Forelimb muscle (tissue), 1 donor: Measurements from ENCODE around the gene TBX6. TPM values are rescaled to one million over a fixed set of nuclear protein-coding genes. Genes with fewer than 3 reads are reported as not detected.
A peak's percentile ranks its signal among the peaks of the same experiment; 100 is the strongest.
"Not testable (repeated sequence)": the region's sequence is repeated elsewhere in the genome, so short reads cannot be mapped to it uniquely, and the experiment has no call there.

Experiments used
- DNase-seq: peaks from one replicate; pipeline ENCODE4 v3.0.0-alpha.2; 2013; ENCODE audit warnings: low read depth
- polyA plus RNA-seq: library from polyadenylated mRNA; unstranded; fragments of 120-200 nt; gene quantifications from one replicate; pipeline ENCODE4 v1.2.1, GENCODE V29; 2013; ENCODE audit not compliant: insufficient read length

Gene TBX6, protein sequence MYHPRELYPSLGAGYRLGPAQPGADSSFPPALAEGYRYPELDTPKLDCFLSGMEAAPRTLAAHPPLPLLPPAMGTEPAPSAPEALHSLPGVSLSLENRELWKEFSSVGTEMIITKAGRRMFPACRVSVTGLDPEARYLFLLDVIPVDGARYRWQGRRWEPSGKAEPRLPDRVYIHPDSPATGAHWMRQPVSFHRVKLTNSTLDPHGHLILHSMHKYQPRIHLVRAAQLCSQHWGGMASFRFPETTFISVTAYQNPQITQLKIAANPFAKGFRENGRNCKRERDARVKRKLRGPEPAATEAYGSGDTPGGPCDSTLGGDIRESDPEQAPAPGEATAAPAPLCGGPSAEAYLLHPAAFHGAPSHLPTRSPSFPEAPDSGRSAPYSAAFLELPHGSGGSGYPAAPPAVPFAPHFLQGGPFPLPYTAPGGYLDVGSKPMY
- 0.77 TPM for polyA plus RNA-seq

DNA sequence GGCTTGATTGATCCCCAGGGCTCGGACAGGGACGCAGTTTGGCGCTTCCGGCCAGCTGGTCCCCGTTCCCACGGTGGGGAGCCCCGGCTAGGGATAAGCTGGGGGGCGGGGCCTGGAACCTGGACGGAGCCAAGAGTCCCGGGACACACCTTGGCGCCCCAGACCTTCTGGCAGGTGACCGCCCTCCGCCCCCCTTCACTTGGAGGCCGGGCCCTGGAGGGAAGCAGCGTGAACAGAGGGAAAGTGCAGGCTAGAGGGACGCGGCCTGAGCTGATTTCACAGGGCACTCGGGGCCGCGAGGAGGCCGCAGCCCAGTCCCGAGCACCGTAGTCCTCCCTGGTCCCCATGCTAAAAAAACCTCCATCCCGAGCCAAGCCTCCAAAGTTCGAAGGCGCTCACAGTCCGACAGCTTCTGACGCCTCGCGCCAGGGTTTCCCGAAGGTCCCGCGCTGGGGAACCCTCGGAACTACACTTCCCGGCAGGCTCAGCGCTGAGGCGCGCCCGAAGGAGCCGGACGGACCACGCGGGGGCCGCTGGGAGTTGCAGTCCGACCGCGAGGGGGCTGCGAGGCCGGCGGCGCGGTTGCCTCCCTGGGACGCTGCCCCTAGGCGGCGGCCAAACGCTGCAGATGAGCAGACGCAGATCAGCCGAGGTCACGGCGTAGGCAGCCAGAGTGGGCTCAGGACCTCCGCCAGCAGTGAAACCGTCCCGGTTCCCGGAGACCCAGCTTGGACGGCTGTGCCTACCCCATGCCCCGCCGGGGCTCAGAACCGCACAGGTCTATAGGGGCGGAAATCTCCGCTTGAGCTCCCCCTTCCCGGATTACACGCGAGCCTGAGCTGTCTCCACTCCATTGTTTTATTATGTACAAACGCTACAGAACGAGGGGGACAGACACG, at the start of gene TBX6:
Gene TBX6, minus strand, starts transcription at position 451 of the 899 bp plus-strand sequence. CDS start 731 bp downstream, outside the sequence.
- DNase-seq = peak; percentile 60

DNA sequence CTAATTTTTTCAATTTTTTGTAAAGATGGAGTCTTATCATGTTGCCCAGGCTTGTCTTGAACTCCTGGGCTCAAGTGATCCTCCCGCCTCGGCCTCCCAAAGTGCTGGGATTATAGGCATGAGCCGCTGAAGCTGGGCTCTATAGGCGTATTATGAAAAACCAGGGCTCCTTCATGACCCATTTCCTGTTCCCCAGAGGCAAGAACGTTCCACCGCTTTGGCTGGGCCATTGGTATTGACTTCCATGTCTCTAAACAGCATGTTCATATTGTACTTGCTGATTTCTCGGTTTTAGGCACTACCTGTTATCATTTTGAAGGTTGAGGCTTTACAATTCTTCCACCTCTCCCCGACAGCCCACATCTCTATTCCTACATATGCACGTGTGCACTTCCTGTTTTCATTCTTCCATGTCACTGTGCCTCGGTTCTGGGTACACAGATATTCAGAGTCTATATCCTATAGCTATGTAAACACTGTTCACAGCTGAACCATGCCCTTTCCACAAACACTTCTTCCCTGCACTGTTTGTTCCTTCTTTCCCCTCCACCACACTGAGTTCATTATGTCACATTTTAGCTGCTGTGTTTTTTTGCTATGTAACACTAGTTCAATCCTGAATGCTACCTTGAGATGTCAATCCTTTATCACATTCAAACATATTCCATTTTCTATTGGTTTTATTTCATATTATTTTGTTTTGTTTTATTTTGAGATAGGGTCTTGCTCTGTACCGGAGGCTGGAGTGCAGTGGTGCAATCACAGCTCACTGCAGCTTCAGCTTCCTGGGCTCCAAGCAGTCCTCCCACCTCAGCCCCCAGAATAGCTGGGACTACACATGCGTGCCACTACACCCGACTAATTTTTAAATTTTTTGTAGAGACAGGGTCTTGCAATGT, 48.1 kb upstream of the TBX6 start:
- DNase-seq = no peak

DNA sequence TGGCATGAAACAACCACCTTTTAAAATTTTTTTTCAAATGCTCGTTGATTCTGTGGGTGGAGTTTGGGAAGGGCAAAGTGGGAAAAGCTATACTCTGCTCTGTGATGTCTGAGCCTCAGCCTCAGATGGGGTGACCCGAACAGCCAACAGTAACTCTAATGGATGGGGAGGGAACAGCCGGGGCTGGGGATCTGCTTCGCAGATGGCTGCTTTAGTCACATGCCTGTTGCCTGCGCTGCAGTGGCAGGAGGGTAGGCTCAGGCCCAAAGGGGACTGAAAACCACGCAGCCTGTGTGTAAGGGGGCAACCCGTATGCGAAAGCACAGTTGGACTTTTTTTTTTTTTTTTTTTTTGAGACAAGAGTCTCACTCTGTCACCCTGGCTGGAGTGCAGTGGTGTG, 46.2 kb upstream of the TBX6 start:
- DNase-seq = no peak

DNA sequence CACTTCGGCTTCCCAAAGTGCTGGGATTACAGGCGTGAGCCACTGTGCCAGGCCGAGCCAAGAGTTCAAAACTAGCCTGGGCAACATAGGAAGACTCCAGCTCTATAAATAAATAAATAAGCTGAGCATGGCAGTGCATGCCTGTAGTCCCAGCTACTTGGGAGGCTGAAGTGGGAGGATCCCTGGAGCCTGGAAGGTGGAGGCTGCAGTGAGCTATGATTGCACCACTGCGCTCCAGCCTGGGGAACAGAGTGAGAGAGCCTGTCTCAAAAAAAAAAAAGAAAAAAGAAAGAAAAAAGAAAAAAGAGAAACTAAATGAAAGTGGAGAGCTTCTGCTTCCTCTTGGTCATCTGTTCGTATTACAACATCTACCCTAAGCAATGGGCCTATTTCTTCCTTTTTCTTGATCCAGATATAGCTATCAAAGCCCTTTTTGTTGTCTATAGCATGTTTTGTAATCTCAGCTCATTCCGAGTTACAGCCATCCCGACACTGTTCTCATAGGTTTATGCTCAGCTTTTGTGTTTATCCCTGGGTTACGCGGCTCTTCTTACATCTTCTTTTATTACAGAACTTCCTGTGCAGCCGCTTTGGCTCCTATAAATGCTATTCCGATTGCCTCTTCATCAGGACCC, 45.4 kb upstream of the TBX6 start:
- DNase-seq = no peak

DNA sequence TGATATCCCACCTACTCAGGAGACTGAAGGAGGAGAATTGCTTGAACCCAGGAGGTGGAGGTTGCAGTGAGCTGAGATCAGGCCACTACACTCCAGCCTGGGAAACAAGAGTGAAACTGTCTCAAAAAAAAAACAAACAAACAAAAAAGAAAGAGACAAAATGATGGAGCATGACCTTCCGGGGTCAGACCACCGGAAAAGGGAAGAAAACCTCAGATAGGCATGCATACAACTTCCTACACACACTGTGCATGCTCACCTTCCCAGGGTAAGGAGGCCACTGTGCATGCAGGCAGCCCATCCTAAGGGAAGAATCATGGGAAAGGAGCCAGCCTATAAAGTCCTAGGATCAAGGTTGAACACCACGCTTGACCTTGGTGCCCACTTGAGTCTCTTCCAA, 40.9 kb upstream of the TBX6 start:
- DNase-seq = no peak

DNA sequence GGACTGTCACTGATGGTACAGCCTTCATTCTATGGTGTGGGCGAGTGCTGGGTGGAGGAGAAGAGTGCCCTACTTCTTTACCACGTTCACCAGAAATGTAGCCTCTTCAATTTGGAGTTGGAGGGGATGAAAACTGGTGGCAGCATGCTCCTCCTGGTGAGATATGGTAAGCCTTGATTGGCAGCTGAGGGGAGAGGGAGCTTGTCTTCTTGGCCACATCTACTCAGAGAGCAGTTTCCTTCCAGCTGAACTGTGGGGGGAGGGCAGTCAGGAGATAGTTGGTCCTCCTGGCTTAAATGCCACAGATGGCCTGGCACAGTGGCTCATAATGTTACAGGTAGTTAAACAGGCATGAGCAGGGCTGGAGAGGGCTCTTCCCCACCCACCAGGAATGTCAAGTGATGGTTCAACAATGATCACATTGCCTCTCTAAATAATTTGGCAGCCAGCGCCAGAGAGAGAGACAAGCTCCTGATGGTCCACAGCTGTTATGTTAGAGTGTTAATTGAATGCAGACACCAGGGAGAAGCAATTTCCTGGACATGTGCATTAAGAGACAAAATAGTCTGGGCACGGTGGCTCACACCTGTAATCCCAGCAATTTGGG, 40.2 kb upstream of the TBX6 start:
- no peak for DNase-seq

DNA sequence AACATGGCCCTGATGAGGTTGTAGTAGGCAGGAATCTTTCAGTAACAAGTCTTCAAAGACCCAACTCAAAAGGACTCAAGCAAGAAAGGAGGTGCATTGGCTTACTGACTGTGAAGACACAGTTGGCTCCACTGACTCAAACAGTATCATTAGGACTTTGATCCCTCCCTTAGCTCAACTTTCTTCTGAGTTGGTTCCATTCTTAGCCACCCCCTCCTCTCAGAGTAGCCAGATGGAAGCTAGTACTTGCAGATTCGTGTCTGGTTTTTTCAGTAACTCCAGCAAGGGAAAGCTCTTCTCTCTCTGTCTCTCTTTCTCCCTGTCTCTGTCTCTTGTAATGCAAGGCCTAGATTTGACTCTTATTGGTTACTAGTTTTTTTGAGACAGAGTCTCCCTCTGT, 36.3 kb upstream of the TBX6 start:
- DNase-seq = no peak

DNA sequence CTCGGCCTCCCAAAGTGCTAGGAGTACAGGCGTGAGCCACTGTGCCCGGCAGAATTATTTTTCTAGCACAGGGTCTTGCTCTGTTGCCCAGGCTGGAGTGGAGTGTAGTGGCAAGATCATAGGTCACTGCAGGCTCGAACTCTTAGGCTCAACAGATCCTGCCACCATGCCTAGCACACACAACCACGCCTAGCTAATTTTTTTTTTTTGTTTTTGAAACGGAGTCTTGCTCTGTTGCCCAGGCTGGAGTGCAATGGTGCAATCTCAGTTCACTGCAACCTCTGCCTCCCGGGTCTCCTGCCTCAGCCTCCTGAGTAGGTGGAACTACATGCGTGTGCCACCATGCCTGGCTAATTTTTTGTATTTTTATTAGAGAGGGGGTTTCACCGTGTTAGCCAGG, 34.0 kb upstream of the TBX6 start:
- DNase-seq = not testable (repeated sequence)

DNA sequence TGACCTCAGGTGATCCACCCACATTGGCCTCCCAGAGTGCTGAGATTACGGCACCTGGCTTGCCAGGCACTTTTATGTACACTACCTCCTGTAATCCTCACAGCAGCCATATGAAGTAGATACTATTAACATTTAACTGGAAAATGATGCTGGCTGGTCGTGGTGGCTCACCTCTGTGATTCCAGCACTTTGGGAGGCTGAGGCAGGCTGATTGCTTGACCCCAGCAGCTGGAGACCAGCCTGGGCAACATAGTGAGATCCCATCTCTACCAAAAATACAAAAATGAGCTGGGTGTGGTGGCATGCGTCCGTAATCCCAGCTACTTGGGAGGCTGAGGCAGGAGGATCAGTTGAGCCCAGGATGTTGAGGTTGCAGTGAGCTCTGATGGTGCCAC, 33.3 kb upstream of the TBX6 start:
- DNase-seq = no peak

DNA sequence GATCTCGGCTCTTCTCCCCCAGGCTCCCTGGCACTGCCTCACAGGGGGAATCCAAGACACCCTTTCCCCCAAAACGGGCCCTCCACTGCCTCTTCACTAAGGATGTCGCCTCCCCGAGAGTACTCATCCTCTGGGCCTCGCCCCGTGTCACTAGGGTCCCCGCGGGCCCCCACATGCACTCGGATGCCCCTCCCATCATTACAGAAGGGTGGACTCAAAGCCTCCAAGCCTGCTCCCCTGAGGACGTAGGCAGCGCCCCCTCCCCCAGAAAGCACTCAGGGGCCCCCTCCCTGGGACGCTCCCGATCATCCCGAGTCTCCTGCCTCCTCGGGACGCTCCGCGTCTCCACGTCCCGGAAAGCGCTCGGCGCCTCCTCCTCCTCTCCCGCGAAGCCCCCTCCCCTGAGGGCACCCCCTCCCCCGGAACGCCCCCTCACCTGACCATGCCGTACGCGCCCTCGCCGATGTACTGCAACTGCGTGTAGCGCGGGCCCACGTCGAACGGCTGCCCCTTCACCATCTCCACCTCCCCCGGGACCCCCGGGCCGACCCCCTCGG, 31.0 kb upstream of the TBX6 start:
- DNase-seq = no peak

DNA sequence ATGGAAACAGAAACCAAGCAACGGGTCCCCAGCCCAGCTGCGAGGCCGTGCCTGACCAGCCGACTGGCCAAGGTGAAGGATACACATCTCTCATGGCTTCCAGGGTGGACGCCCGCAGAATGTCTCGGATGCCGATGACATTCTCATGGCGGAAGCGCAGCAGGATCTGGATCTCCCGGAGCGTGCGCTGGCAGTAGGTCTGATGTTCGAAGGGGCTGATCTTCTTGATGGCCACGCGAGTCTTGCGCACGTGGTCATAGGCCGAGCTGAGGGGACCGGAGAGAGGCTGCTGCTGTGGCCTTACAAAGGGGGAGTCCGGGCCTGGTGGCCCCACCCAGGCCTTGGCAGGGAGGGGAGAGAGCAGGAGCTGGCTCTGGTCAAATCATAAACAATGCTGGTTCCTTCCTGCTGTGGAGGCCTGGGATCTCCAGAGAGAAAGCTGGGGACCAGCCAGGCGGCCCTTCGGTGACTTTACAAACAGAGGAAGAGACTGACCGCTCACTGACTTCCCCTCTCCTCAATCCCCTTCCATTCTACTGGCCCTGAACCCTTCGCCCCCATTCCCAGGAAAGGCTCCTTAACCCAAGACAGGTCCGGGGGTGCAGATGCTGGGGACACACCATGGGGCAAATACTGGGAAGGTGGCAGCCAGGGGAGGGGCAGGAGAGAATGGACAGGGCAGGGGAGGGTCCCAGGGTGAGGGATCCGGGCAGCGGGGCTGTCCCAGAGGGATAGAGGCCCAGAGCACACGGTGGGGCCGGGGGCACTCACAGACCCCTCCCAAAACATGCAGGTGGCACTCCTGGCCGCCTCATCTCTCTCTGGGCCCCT, 30.2 kb upstream of the TBX6 start:
- no peak for DNase-seq

DNA sequence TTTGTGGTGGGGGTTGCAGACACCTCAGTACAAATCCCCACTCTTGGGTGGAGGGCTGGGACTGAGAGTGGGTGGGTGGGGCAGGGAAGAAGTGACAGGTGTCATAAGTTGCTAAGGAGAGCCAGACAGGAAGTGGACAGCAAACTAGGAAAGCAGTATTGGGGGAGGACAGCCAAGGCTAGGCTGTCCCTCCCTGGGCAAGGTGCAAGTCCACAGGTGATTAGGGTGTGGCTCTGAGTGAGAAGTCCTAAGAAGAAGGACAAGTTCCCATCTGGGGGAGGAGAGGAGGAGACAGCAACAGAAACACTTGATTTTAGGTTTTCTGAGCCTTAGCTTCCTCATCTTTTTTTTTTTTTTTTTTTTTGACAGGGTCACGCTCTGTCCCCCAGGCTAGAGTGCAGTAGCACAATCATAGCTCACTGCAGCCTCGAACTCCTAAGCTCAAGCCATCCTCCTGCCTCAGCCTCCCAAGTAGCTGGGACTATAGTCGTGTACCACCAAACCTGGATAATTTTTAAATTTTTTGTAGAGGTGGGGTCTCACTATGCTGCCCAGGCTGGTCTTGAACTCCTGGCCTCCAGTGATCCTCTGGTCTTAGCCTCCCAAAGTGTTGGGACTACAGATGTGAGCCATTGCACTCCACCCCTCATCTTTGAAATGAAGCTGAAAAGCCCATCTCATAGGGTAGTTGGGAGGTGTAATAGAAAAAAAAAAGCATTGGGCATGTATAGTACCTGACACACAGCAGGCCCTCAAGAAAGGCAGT, 28.8 kb upstream of the TBX6 start:
- no peak for DNase-seq

DNA sequence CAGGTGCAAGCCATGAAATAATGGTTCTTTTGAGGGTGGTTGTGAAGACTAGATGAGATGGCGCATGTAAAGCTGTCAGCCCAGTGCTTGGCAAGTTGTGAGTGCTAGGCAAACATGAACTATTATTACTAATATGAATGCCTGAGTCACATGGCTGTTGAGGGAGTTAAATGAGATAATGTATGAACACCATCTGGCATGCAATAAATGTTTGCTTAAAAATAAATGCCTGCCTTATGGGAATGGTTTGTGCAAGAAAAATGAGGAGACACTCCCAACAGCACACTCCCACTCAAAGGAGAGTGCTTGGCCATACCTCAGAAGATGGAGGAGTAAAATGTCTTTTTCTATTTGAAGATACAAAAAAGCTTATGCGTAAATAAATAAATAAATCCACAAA, 27.7 kb upstream of the TBX6 start:
- DNase-seq = no peak

DNA sequence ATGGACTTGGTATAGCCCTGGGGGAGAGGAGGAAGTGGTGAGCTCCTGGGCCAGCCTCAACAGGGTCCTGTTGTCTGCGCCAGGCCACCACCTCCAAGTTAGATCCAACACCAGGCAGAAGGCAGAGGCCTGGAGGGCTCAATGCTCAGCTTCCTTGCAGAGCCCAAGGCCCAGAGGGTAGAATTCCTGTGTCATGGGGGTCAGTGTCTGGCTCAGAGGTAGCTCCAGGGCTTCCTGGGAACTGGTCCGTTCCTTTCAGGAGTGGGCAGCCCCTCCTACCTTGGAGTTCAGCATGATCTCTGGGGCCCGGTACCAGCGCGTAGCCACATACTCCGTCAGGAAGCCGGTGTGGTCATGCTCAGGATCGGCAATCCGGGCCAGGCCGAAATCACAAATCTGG, 26.0 kb upstream of the TBX6 start:
- no peak for DNase-seq

DNA sequence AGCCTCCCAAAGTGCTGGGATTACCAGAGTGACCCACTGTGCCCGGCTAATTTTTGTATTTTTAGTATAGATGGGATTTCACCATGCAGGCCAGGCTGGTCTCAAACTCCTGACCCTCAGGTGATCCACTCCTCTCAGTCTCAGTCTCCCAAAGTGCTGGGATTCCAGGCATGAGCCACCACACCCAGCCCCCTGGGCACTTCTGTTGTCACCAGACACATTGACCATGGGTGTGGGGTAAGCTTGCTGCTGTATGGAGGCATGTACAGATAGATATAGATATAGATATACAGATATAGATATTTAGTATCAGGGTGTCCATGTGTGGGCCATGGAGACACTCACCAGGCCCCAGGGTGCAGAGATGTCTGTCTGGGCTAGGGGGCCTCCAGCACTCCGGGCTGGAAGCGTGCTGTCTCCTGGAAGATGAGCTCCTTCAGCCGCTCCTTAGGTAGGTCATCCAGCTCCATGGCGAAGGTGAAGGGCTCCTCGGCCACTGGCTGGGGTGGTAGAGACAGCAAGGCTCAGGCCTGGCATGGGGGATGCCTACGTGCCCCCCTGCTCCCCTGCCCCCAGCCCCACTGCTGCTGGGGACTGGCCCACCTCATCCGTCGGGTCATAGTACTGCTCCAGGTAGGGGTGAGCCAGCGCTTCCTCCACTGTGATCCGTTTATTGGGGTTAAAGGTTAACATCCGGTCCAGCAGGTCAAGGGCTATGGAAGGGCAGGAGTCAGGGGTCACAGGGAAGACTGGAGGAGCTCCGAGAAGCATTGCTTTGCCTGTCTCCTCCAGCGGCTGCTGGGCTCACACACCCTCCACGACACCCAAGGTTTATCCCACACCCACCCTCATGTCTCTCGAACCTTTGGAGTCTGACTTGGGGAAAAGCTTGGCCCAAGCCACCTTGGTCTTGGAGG, 24.8 kb upstream of the TBX6 start:
- DNase-seq = no peak

DNA sequence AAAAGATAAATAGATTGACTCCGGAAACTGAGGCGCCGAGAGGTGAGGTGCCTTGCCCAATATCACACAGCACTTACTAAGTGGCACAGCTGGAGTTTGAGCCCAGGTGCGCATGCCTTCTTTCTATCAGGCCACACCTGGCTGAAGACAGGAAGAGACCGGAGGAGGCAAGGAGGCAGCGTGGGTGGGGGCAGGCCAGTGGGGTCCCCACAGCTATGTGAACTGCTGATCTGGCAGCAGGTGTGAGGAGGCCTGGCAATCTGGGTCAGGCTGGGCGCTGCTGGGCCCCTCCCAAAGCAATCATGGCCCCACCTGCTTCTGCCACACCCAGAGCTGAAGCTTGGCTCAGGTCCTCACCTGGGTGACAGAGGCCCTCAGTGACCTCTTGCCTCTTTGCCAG, 23.5 kb upstream of the TBX6 start:
- no peak for DNase-seq

DNA sequence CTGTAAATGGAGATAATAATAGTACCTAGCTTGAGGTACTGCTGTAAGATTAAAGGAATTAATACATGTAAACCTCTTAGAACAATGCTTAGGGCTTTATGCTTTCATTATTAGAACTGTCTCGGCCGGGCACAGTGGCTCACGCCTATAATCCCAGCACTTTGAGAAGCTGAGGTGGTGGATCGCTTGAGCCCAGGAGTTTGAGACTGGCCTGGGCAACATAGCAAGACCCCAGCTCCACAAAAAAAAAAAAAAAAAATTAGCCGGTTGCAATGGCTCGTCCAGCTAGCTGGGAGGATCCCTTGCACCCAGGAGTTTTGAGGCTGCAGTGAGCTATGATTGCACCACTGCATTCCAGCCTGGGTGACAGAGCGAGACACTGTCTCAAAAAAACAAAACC, 23.1 kb upstream of the TBX6 start:
- not testable (repeated sequence) for DNase-seq

DNA sequence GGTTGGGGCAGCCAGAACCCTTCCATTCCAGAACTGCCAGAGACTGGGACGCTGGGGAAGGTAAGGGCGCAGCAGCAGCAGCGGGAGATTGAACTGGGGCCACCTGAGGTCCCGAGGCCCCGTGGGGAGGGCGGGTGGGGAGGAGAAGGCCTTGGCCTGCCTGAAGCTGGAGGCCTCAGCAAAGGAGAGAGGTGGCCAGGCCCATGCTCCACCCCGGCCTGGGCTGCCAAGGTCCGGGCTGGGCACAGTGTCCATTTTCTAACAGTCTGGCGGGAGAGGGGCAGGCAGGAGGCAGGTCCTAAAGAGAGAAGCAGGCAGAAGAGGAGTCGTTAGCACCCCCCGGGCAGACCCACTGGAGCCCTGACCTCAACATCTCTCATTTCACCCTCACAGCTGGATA, 22.7 kb upstream of the TBX6 start:
- no peak for DNase-seq
